ENCODE measurements around the gene STK11. TPM values are rescaled to one million over a fixed set of nuclear protein-coding genes. Genes with fewer than 3 reads are reported as not detected.

STK11 gene
- total RNA-seq, 3 donors from 2014 or later (not counting 1 experiment from before 2014, with no cell fraction given) = 51.5 to 61.1 (median 54.0) TPM

- no peak overlapping the region for H3K4me3 Mint-ChIP-seq
- intact Hi-C loops (cut with micrococcal nuclease) = no loop called here
- Histone ChIP-seq H3K9me3 (ENCODE audit: control insufficient read depth, insufficient read depth, low read length) (no peaks in the 10 kb centered on the region), H3K27me3 (ENCODE audit: control insufficient read depth, insufficient read depth, low read length) (no peaks in the 10 kb centered on the region), H3K36me3 (ENCODE audit: control insufficient read depth, insufficient read depth, low read length) (peaks cover 32% of the 10 kb centered on the region), H3K4me1 (ENCODE audit: control insufficient read depth, insufficient read depth, low read length) (no peaks in the 10 kb centered on the region), H3K27ac (ENCODE audit: low read length) (no peak overlapping the region), H3K4me3 (ENCODE audit: low read length) (no peak overlapping the region)
- ATAC-seq = no peak
- no peak for DNase-seq
- H3K27ac Mint-ChIP-seq = no peak overlapping the region
- no peaks in the 10 kb centered on the region for H3K36me3 Mint-ChIP-seq
- WGBS (ENCODE audit: insufficient coverage) = 95% methylated on average over 52 of the region's 56 CpGs
- TF ChIP-seq CTCF (IDR thresholded peaks at IDR 0.05) = no peak
- no peaks in the 10 kb centered on the region for H3K27me3 Mint-ChIP-seq (ENCODE audit: low read depth in 2 of 2)
- H3K9me3 Mint-ChIP-seq = no peaks in the 10 kb centered on the region
- H3K4me1 Mint-ChIP-seq = no peaks in the 10 kb centered on the region
Observed at GRCh38 chr19:1227304-1228054, 21.9 kb downstream of the STK11 start.

GRCh38 chr19:1228161-1228957 is 22.8 kb downstream of the STK11 start:
- Mint-ChIP-seq H3K4me3 (no peak overlapping the region), H3K4me1 (no peaks in the 10 kb centered on the region), H3K27ac (no peak overlapping the region), H3K27me3 (ENCODE audit: low read depth in 2 of 2) (no peaks in the 10 kb centered on the region), H3K36me3 (no peaks in the 10 kb centered on the region), H3K9me3 (no peaks in the 10 kb centered on the region)
- DNase-seq = no peak
- TF ChIP-seq CTCF (IDR thresholded peaks at IDR 0.05) = no peak
- no peak for ATAC-seq
- Histone ChIP-seq H3K4me3 (ENCODE audit: low read length) (no peak overlapping the region), H3K9me3 (ENCODE audit: control insufficient read depth, insufficient read depth, low read length) (no peaks in the 10 kb centered on the region), H3K36me3 (ENCODE audit: control insufficient read depth, insufficient read depth, low read length) (peaks cover 25% of the 10 kb centered on the region), H3K27me3 (ENCODE audit: control insufficient read depth, insufficient read depth, low read length) (no peaks in the 10 kb centered on the region), H3K27ac (ENCODE audit: low read length) (no peak overlapping the region), H3K4me1 (ENCODE audit: control insufficient read depth, insufficient read depth, low read length) (no peaks in the 10 kb centered on the region)
- 98% methylated on average over 100 of the region's 100 CpGs for WGBS (ENCODE audit: insufficient coverage)
- intact Hi-C loops (cut with micrococcal nuclease) = no loop called here

GRCh38 chr19:1229056-1229923 is 23.7 kb downstream of the STK11 start:
- H3K27me3 Mint-ChIP-seq (ENCODE audit: low read depth in 2 of 2) = no peaks in the 10 kb centered on the region
- no peaks in the 10 kb centered on the region for H3K9me3 Mint-ChIP-seq
- H3K27ac Mint-ChIP-seq = no peak overlapping the region
- no peaks in the 10 kb centered on the region for H3K9me3 ChIP-seq (ENCODE audit: control insufficient read depth, insufficient read depth, low read length)
- no peak for DNase-seq
- H3K4me3 Mint-ChIP-seq = no peak overlapping the region
- WGBS (ENCODE audit: insufficient coverage) = 98% methylated on average over 158 of the region's 158 CpGs
- H3K27me3 ChIP-seq (ENCODE audit: control insufficient read depth, insufficient read depth, low read length) = no peaks in the 10 kb centered on the region
- H3K4me1 ChIP-seq (ENCODE audit: control insufficient read depth, insufficient read depth, low read length) = no peaks in the 10 kb centered on the region
- no peak for ATAC-seq
- no peaks in the 10 kb centered on the region for H3K36me3 Mint-ChIP-seq
- intact Hi-C loops (cut with micrococcal nuclease) = no loop called here
- no peak overlapping the region for H3K27ac ChIP-seq (ENCODE audit: low read length)
- H3K36me3 ChIP-seq (ENCODE audit: control insufficient read depth, insufficient read depth, low read length) = peaks cover 16% of the 10 kb centered on the region
- no peaks in the 10 kb centered on the region for H3K4me1 Mint-ChIP-seq
- H3K4me3 ChIP-seq (ENCODE audit: low read length) = no peak overlapping the region
- no peak for TF ChIP-seq CTCF (IDR thresholded peaks at IDR 0.05)
